CD4-positive, alpha-beta T cell treated with Interleukin-17A for 1 hour (primary cell): ENCODE results near the gene ANKRD6.
A peak's percentile ranks its signal among the peaks of the same experiment; 100 is the strongest.

Experiments
- DNase-seq: peaks from one replicate; pipeline ENCODE4 v3.0.0-alpha.2; 2020

ANKRD6 gene

DNA sequence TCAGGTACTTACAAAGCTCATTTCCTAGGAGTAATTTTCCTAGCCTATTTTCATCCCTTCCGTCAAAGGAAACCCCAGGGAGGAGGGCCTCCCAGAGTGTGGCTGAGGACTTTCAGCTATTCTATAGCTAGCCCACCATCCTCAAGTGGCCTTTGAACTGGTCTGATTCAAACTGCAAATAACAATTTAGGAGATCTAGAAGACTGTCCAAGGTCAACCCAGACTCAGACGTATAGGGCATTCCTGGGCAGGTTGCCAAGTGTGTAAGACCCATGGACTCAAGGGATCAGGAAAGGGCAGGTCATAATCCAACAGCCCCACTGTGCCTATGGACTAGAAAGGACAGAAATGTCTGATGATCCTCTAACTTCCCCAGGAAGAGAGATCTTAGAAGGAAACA lies 18.7 kb upstream of the ANKRD6 start:
- no peak for DNase-seq

DNA sequence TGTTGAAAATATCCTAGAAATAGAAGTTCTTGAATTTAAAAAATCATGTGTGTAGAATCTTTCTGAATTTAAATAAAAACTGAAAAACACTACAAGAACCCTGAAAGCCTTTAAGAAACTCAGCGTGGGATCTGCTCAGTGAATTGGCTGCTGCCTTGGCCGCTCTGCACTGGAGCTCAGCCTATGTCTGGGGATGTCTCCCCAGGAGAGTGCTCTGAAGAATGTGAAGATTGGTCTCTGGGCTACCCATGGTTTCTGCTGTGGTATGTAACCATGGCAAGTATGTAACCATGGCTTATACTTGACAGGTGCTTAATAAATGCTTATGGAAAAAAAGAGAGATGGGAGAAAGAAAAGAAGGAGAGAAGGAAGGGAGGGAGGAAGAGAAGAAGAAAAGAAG lies 17.8 kb upstream of the ANKRD6 start:
- no peak for DNase-seq

GRCh38 chr6:89416796-89417195 lies 16.2 kb upstream of the ANKRD6 start:
- DNase-seq, result no peak

GRCh38 chr6:89430201-89430962 lies 2.6 kb upstream of the ANKRD6 start:
- DNase-seq, result no peak

DNA sequence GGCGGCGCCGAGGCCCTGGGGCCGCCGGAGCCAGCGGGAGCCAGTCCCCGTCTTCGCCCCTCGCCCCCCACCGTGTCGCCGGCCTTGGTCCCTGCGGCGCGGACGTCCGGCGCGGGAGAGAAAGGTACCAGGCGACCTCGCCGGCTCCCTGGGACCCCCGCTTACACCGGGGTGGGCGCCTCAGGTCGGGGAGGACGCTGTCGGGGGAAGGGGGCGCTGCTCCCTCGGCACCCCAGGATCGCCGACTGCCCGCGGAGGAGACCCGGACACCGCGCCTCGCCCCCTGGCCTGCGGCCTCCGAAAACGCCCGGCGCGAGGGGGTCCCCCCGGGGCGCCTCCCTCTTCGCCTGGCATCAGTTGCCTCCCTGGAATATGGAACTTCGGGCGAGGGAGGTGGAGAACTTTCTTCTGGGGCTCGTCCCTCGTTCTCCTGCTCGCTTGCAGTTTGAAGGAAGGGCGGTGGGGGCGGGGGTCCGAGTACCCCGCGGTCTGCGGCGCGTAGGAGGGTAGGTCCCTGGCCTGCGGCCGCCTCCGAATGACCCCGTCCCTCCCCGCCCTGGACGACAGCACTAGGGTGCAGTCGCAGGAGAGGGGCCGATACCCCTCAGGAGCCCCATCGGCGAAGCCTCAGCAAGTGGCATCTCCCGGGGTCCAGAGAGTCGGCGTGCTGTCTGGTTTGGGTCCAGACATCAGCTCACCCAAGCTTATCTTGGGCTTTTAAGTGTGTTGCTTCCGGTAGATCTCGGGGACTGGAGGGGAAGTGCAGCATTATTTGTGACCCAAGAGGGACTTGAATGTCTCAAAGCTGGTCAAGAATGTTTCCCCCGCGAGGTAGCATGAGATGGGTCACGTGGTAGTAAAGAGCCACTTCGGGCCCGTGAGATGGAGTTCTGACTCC lies 549 bp downstream of the ANKRD6 start:
- DNase-seq, result peak; percentile 45

GRCh38 chr6:89434150-89434499 lies 1.2 kb downstream of the ANKRD6 start:
- DNase-seq, result no peak

- DNase-seq, result no peak
These were observed 2.0 kb downstream of the ANKRD6 start for GRCh38 chr6:89434954-89435353.

DNA sequence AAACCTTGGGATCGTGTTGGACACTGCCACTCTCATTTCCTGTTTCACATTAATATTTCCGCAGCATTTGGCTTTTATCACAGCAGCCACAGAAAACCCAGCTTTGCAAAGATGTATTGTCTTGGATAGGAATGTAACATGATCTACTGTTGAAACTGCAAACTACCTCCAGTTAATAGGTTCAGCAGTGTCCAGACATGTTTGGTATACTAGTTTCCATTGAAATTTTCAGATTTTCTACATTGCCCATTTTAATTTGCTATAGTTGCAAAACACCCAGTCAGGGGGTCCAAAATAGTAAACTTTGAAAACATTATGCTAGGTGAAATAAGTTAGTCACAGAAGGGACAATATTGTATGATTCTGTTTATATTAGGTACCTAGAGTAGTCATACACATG lies 3.3 kb downstream of the ANKRD6 start:
- no peak for DNase-seq

DNA sequence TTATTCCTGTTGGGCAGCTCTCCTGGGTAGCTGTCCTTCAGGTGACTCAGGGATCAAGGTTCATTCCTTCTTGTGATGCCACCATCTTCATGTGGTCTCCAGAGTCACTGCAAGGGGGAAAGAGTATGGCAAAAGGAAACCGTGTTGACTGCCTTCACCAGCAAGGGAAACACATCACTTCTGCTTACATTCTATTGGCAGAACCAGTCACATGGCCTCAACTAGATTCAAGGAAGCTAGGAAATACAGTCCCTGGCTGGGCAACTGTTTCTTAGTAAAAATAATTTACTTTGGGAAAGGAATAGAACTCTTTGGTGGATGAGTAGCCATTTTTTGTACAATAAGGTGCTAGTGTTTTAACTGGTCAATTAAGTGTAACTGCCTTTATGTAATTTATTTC lies 5.3 kb downstream of the ANKRD6 start:
- DNase-seq, result no peak

- DNase-seq, result no peak
These were observed 6.1 kb downstream of the ANKRD6 start for GRCh38 chr6:89439014-89439413.

- DNase-seq, result no peak
These were observed 7.2 kb downstream of the ANKRD6 start for GRCh38 chr6:89440200-89440599.

DNA sequence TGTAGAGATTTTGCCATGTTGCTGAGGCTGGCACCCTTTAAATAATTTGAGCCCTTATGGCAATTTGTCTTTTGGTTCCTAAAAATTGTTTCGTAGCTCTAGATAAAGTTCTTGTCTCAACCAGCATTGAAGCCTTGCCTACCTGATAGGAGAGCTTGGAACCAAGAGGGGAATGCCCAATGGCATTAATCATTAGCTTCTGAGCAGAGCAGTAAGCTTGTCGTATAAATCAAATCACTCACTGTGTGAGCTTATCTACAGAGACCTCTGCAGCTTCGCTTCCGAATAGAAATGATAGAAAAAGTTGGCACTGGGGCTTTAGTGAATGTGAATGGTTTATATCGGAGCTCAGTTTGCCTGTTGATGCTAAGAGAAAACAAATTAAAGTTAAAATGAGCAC lies 10.7 kb downstream of the ANKRD6 start:
- no peak for DNase-seq

GRCh38 chr6:89449193-89449592 lies 16.2 kb downstream of the ANKRD6 start:
- no peak for DNase-seq

GRCh38 chr6:89452281-89452680 lies 19.3 kb downstream of the ANKRD6 start:
- DNase-seq, result no peak

DNA sequence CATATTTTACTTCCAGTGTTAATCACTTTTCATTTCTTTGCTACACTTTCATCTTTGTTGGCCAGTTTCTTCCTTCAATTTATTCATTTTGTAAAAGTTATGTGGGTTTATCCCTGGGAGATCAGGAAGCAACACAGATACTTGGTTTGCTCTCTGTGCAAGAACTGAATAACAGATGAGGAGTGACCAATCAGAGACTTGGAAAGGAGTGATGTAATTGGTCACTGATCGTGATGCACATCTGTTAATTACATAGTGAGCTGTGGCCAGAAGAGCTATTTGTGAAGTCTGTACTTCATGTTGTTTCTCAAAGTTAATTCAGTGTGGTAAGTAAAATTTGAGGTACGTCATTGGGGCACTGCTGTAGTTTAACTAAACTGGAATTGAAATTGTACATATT lies 21.3 kb downstream of the ANKRD6 start:
- DNase-seq, result no peak

GRCh38 chr6:89458704-89459103 lies 25.8 kb downstream of the ANKRD6 start:
- DNase-seq, result no peak

DNA sequence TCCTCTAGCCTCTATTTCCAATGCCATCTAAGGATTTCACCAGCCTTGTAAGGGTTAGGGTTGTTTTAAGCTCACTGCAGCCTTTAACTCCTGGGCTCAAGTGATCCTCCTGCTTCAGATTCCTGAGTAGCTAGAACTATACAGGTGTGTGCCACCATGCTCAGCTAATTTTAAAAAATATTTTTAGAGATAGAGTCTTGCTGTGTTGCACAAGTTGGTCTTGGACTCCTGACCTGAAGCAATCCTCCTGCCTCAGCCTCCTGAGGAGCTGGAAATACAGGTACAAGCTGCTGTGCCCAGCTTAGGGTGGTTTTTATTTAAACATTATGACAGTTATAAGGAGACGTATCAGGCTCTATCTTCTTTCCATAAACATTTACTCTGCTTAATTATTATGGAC lies 26.5 kb downstream of the ANKRD6 start:
- no peak for DNase-seq

- DNase-seq, result no peak
These were observed 27.8 kb downstream of the ANKRD6 start for GRCh38 chr6:89460713-89461112.

GRCh38 chr6:89462503-89462902 lies 29.6 kb downstream of the ANKRD6 start:
- DNase-seq, result no peak

- no peak for DNase-seq
These were observed 31.3 kb downstream of the ANKRD6 start for GRCh38 chr6:89464295-89464694.

DNA sequence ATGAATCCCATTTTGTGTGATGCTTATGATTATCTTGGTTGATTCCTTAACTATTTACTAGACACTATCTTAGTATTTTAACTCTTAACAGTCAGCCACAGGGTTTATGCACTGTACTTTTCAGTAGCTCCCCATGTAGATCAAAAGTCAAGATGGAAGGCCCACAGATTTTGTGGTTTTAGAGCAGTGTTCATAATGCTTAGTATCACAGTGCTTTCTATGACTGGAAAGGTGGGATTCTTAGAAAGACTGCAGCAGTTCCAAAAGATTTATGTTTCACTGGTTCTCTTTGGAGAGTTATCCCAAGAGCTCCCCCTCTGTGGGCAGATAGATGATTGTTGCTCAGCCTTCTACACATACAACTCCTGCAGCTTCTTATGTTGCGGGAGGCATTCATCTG lies 34.5 kb downstream of the ANKRD6 start:
- DNase-seq, result no peak

- DNase-seq, result no peak
These were observed 36.0 kb downstream of the ANKRD6 start for GRCh38 chr6:89468998-89469397.

DNA sequence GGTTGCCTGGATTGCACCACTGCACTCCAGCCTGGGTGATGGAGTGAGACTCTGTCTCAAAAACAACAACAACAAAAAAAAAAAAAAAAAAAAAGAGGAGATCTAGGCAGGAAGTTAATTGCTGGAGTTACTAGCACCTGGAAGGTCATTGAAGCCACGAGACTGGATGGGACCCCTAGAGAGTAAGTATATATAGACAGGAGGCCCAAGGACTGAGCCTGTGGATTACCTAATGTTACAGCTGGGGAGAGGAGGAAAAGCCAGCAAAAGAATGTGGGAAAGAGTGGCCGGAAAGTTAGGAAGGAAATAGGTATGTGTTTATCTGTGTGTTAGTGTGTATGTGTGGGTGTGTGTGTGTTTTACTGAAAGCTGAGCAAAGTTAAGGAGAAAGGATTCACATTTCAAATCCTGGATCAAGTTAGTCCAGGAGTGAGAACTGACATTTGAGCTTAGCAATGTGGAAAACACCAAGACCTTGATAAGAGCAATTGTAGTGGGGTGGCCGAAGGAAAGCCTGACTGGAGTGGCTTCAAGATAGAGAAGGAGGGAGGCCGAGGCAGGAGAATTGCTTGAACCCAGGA lies 38.4 kb downstream of the ANKRD6 start:
- DNase-seq, result no peak

GRCh38 chr6:89475101-89475500 lies 42.1 kb downstream of the ANKRD6 start:
- DNase-seq, result no peak
